ENCODE data around the gene DPYSL4. TPM values are rescaled to one million over a fixed set of nuclear protein-coding genes. Genes with fewer than 3 reads are reported as not detected.

DPYSL4 gene
- total RNA-seq, 6 experiments from 2014 or later: 0.24 to 0.31 (median 0.25) TPM; not detected in 3

DNA sequence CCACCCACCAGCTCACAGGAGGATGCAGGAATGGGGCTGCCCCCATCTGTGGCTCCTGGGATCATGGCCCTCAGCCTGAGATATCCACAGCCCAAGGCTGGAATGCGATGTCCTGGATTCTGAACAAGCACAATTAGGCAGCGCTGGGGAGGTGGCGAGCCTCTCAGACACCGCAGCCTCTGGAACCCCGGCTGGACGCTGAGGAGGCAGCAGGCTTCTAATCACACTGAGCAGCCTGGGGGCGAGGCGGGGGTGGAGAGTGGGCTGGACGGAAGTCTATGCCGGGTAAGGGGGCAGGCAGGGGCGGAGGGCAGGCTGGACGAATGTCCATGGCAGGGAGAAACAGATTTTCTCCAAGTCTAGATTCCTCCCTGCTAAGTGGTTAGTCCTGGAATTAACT, 56.4 kb downstream of the DPYSL4 start:
- no peaks in the 10 kb centered on the region for H3K27me3 ChIP-seq
- no peaks in the 10 kb centered on the region for H3K9me3 ChIP-seq
- ATAC-seq (no peak), DNase-seq (no peak)
- intact Hi-C loops (cut with DNase I): no loop called here
- TF ChIP-seq POLR2A (IDR thresholded peaks at IDR 0.05): no peak
- TF ChIP-seq, protein P1, sequence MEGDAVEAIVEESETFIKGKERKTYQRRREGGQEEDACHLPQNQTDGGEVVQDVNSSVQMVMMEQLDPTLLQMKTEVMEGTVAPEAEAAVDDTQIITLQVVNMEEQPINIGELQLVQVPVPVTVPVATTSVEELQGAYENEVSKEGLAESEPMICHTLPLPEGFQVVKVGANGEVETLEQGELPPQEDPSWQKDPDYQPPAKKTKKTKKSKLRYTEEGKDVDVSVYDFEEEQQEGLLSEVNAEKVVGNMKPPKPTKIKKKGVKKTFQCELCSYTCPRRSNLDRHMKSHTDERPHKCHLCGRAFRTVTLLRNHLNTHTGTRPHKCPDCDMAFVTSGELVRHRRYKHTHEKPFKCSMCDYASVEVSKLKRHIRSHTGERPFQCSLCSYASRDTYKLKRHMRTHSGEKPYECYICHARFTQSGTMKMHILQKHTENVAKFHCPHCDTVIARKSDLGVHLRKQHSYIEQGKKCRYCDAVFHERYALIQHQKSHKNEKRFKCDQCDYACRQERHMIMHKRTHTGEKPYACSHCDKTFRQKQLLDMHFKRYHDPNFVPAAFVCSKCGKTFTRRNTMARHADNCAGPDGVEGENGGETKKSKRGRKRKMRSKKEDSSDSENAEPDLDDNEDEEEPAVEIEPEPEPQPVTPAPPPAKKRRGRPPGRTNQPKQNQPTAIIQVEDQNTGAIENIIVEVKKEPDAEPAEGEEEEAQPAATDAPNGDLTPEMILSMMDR (IDR thresholded peaks at IDR 0.05): no peak
- no peak overlapping the region for H3K4me3 ChIP-seq
- no peak overlapping the region for H3K27ac ChIP-seq
- H3K36me3 ChIP-seq: no peaks in the 10 kb centered on the region
- 59% methylated on average over 8 of the region's 12 CpGs for WGBS (ENCODE audit: insufficient coverage, low coverage, low lambda C conversion rate, missing lambda C conversion rate)
- no peaks in the 10 kb centered on the region for H3K4me1 ChIP-seq

DNA sequence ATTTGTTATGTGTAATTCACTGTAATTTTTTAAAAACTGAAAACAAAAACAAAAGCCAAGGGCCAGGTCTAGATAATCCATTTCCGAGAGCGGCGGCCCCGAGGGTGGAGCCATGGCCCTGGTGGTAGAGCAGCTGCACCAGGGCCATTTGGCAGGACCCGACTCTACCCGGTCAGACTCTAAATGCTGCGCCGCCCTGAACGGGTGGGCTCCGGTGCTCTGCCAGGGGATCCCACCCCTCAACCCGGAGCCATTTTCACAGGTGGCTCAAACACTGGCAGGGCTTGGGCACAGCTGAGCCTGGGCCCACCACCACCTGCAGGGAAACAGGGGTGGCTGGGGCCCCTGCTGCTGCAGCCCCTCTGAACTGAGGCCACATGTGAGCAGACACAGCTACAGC, 56.9 kb downstream of the DPYSL4 start:
- Histone ChIP-seq H3K36me3 (no peaks in the 10 kb centered on the region), H3K4me1 (no peaks in the 10 kb centered on the region), H3K9me3 (no peaks in the 10 kb centered on the region), H3K4me3 (no peak overlapping the region), H3K27ac (no peak overlapping the region), H3K27me3 (no peaks in the 10 kb centered on the region)
- ATAC-seq (no peak), DNase-seq (no peak)
- TF ChIP-seq POLR2A (IDR thresholded peaks at IDR 0.05): no peak
- TF ChIP-seq, protein P1 (IDR thresholded peaks at IDR 0.05): no peak
- intact Hi-C loops (cut with DNase I): no loop called here
- no CpG with 5 or more reads among the region's 11 CpGs for WGBS (ENCODE audit: insufficient coverage, low coverage, low lambda C conversion rate, missing lambda C conversion rate)

DNA sequence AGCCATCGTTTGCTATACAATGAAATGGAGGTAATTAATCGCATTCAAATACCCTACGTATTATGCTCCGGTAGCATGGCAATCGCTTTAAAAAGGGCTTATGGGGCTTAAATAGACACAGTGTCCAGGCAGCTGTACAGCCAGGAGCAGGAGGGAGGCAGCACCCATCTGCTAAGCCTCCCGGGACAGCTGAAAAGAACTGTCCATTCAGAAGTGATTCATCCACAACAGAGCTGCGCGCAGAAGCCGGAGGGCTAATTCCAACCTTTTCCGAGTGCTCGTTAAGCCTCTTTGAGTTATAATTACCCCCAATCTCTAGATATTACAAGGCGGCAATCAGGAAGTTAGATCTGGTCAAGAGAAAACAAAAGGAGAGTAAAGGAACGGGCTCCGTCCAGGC, 58.3 kb downstream of the DPYSL4 start:
- no peaks in the 10 kb centered on the region for H3K9me3 ChIP-seq
- no peaks in the 10 kb centered on the region for H3K27me3 ChIP-seq
- H3K27ac ChIP-seq: no peak overlapping the region
- no peak for DNase-seq
- intact Hi-C loops (cut with DNase I): no loop called here
- H3K4me1 ChIP-seq: no peaks in the 10 kb centered on the region
- no peak for ATAC-seq
- WGBS (ENCODE audit: insufficient coverage, low coverage, low lambda C conversion rate, missing lambda C conversion rate): 88% methylated on average over 13 of the region's 14 CpGs
- H3K36me3 ChIP-seq: no peaks in the 10 kb centered on the region
- TF ChIP-seq, protein P1 (IDR thresholded peaks at IDR 0.05): no peak
- TF ChIP-seq POLR2A (IDR thresholded peaks at IDR 0.05): no peak
- H3K4me3 ChIP-seq: no peak overlapping the region

DNA sequence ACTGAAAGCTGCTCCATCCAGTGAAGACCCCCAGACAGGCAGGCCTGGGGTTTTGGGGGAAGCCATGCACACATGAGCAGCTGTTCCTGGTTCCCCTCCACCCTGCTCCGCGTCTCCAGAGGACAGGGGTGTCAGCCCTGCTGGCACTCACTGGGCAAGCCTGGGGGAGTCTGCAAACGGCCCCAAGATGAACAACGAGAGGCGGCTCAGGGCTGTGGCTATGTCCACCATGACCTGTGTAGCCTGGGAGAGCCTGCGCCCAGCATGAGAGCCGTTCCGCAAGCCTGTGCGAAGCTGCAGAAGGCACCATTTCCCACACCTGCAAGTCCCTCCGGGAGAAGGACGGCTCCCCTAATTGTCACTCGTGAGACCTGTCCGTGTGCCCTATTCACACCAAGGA, 59.5 kb downstream of the DPYSL4 start:
- DNase-seq (no peak), ATAC-seq (no peak)
- TF ChIP-seq POLR2A (IDR thresholded peaks at IDR 0.05): no peak
- TF ChIP-seq, protein P1 (IDR thresholded peaks at IDR 0.05): no peak
- intact Hi-C loops (cut with DNase I): no loop called here
- Histone ChIP-seq H3K27me3 (no peaks in the 10 kb centered on the region), H3K4me3 (no peak overlapping the region), H3K36me3 (no peaks in the 10 kb centered on the region), H3K27ac (no peak overlapping the region), H3K9me3 (no peaks in the 10 kb centered on the region), H3K4me1 (no peaks in the 10 kb centered on the region)
- WGBS (ENCODE audit: insufficient coverage, low coverage, low lambda C conversion rate, missing lambda C conversion rate): no CpG with 5 or more reads among the region's 13 CpGs

DNA sequence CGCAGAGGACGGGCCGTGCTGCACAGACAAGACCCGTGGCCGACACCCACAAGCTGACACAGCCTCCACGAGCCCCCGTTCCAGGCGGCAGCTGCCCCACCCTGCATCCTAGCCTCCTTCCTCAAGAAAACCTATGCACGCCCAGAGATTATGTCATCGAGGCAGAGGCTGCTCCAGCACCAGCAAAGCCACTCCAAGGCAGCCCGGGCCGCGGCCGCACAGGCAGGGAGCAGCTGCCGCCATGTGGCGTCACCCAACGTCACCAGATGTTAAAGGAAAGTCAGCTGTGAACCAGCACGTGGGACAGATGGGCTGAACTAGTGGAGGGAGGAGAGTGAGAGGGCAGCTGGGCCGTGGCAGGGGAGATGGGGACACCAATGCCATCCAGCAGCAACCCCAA, 61.2 kb downstream of the DPYSL4 start:
- intact Hi-C loops (cut with DNase I): no loop called here
- TF ChIP-seq, protein P1 (IDR thresholded peaks at IDR 0.05): no peak
- TF ChIP-seq POLR2A (IDR thresholded peaks at IDR 0.05): no peak
- ATAC-seq (no peak), DNase-seq (no peak)
- H3K27me3 ChIP-seq: no peaks in the 10 kb centered on the region
- no peaks in the 10 kb centered on the region for H3K9me3 ChIP-seq
- no peaks in the 10 kb centered on the region for H3K4me1 ChIP-seq
- H3K36me3 ChIP-seq: no peaks in the 10 kb centered on the region
- 34% methylated on average over 2 of the region's 19 CpGs for WGBS (ENCODE audit: insufficient coverage, low coverage, low lambda C conversion rate, missing lambda C conversion rate)
- H3K27ac ChIP-seq: no peak overlapping the region
- no peak overlapping the region for H3K4me3 ChIP-seq

Data from right lobe of liver (tissue), 6 donors.